ENCODE data around the gene PHLDB1. TPM values are rescaled to one million over a fixed set of nuclear protein-coding genes. Genes with fewer than 3 reads are reported as not detected.

PHLDB1 gene
- polyA plus RNA-seq, 1 donor (not counting 4 experiments of a cell fraction or from before 2014, with no cell fraction given): 35.0 TPM

DNA sequence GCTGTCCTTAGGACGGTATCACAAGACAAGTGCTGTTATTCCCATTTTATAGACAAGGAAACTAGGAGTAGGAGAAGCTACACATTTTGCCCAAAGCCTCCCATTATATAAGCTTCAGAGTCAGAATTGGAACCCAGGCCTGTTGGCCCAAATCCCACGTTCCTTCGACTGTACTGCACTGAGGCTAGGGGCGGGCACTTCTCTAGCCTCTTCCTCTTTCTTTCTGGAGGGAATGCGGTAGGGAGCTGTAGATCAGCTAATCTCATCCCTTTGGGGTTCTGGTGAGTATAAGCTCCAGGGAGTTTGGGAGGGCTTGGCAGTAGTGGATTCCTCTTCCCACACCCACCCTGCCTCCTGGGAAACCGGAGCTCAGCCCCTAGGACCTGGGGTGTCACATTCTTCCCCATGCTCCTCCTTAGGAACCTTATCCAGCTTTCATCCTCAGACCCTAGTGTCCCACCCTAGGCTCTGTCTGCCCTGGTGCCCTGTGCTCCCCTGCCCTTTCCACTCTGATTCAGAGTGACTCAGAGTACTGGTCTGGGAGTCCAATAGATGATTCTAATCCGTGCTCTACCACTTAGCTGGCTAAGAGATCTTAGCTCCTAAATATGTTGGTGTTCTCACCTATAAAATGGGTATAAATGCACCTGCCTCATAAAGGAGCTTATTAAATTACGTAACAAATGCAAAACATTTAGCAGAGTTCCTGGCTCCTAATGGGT is 29.3 kb downstream of the PHLDB1 start:
- dilution Hi-C loops (cut with MboI; ENCODE audit: extremely low pct_ligation_motif_present, low sequenced_read_pairs): no loop called here
- Histone ChIP-seq H2AFZ (ENCODE audit: control insufficient read depth, low read length) (no peak overlapping the region), H3K27ac (ENCODE audit: control insufficient read depth, insufficient read depth, low read length) (no peak overlapping the region), H3K9me3 (ENCODE audit: control insufficient read depth, low read depth, low read length) (no peaks in the 10 kb centered on the region), H3K27me3 (ENCODE audit: control insufficient read depth, extremely low read depth, insufficient read depth, low read length) (no peaks in the 10 kb centered on the region), H3K4me3 (ENCODE audit: control insufficient read depth in 2 of 3, extremely low read depth in 1 of 3, insufficient read depth in 2 of 3, low read depth in 1 of 3, low read length in 3 of 3) (no peak overlapping the region), H3K9me1 (ENCODE audit: control insufficient read depth, extremely low read depth, insufficient read depth, low read length) (peaks cover 5% of the 10 kb centered on the region), H3K4me2 (ENCODE audit: control insufficient read depth, extremely low read depth, insufficient read depth, low read depth, low read length) (no peak overlapping the region), H3K79me2 (ENCODE audit: control insufficient read depth, insufficient read depth, low read length) (no peaks in the 10 kb centered on the region), H3K36me3 (ENCODE audit: control insufficient read depth in 2 of 2, extremely low read depth in 1 of 2, insufficient read depth in 2 of 2, low read length in 2 of 2) (peaks cover 22 to 35% of the 10 kb centered on the region in 2 experiments), H3K9ac (ENCODE audit: control insufficient read depth, extremely low read depth, insufficient read depth, low read length) (no peak overlapping the region), H3K4me1 (ENCODE audit: control insufficient read depth, extremely low read depth, insufficient read depth, low read length) (peaks cover 21% of the 10 kb centered on the region), H4K20me1 (ENCODE audit: control insufficient read depth, extremely low read depth, insufficient read depth, low read length) (peaks cover 3% of the 10 kb centered on the region)
- TF ChIP-seq, protein P1, sequence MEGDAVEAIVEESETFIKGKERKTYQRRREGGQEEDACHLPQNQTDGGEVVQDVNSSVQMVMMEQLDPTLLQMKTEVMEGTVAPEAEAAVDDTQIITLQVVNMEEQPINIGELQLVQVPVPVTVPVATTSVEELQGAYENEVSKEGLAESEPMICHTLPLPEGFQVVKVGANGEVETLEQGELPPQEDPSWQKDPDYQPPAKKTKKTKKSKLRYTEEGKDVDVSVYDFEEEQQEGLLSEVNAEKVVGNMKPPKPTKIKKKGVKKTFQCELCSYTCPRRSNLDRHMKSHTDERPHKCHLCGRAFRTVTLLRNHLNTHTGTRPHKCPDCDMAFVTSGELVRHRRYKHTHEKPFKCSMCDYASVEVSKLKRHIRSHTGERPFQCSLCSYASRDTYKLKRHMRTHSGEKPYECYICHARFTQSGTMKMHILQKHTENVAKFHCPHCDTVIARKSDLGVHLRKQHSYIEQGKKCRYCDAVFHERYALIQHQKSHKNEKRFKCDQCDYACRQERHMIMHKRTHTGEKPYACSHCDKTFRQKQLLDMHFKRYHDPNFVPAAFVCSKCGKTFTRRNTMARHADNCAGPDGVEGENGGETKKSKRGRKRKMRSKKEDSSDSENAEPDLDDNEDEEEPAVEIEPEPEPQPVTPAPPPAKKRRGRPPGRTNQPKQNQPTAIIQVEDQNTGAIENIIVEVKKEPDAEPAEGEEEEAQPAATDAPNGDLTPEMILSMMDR (optimal IDR thresholded peaks at IDR 0.05 in 1 of 3, IDR thresholded peaks at IDR 0.05 in 1 of 3, conservative IDR thresholded peaks at IDR 0.05 in 1 of 3; ENCODE audit: extremely low read depth in 1 of 3, insufficient read depth in 2 of 3, low read length in 3 of 3): no peak
- no peak for TF ChIP-seq EZH2 (IDR thresholded peaks at IDR 0.05; ENCODE audit: low read length)
- no peak for FAIRE-seq
- no peak for DNase-seq (ENCODE audit: low read depth, low spot score)

DNA sequence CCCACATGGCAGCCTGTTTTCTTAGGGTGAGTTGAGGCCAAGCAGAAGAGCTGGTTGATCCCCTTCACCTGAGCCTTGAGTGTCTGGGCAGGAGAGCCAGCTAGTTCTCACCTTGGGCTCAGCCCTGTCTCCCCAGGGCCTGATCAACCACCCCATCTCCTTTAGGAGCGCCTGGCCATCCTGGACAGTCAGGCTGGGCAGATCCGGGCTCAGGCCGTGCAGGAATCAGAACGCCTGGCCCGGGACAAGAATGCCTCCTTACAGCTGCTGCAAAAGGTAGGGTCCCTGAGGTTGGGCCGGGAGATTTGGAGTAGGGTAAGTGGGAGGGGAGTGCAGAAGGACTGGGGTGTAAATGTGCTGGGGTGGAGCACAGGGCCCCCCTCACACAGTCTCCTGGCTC is 31.3 kb downstream of the PHLDB1 start:
- Histone ChIP-seq H2AFZ (ENCODE audit: control insufficient read depth, low read length) (no peak overlapping the region), H3K4me2 (ENCODE audit: control insufficient read depth, extremely low read depth, insufficient read depth, low read depth, low read length) (no peak overlapping the region), H3K9ac (ENCODE audit: control insufficient read depth, extremely low read depth, insufficient read depth, low read length) (no peak overlapping the region), H4K20me1 (ENCODE audit: control insufficient read depth, extremely low read depth, insufficient read depth, low read length) (peaks cover 3% of the 10 kb centered on the region), H3K4me3 (ENCODE audit: control insufficient read depth in 2 of 3, extremely low read depth in 1 of 3, insufficient read depth in 2 of 3, low read depth in 1 of 3, low read length in 3 of 3) (no peak overlapping the region), H3K36me3 (ENCODE audit: control insufficient read depth in 2 of 2, extremely low read depth in 1 of 2, insufficient read depth in 2 of 2, low read length in 2 of 2) (peaks cover 29 to 33% of the 10 kb centered on the region in 2 experiments), H3K4me1 (ENCODE audit: control insufficient read depth, extremely low read depth, insufficient read depth, low read length) (peaks cover 22% of the 10 kb centered on the region), H3K79me2 (ENCODE audit: control insufficient read depth, insufficient read depth, low read length) (no peaks in the 10 kb centered on the region), H3K9me3 (ENCODE audit: control insufficient read depth, low read depth, low read length) (no peaks in the 10 kb centered on the region), H3K9me1 (ENCODE audit: control insufficient read depth, extremely low read depth, insufficient read depth, low read length) (peaks cover 6% of the 10 kb centered on the region), H3K27me3 (ENCODE audit: control insufficient read depth, extremely low read depth, insufficient read depth, low read length) (no peaks in the 10 kb centered on the region), H3K27ac (ENCODE audit: control insufficient read depth, insufficient read depth, low read length) (no peak overlapping the region)
- TF ChIP-seq, protein P1 (optimal IDR thresholded peaks at IDR 0.05 in 1 of 3, IDR thresholded peaks at IDR 0.05 in 1 of 3, conservative IDR thresholded peaks at IDR 0.05 in 1 of 3; ENCODE audit: extremely low read depth in 1 of 3, insufficient read depth in 2 of 3, low read length in 3 of 3): no peak
- TF ChIP-seq EZH2 (IDR thresholded peaks at IDR 0.05; ENCODE audit: low read length): no peak
- no peak for DNase-seq (ENCODE audit: low read depth, low spot score)
- no peak for FAIRE-seq
- dilution Hi-C loops (cut with MboI; ENCODE audit: extremely low pct_ligation_motif_present, low sequenced_read_pairs): no loop called here

Data from keratinocyte (primary cell).